ENCODE results near the gene DHRS13.
"Not testable (repeated sequence)": the region's sequence is repeated elsewhere in the genome, so short reads cannot be mapped to it uniquely, and the experiment has no call there.

DHRS13 gene

DNA sequence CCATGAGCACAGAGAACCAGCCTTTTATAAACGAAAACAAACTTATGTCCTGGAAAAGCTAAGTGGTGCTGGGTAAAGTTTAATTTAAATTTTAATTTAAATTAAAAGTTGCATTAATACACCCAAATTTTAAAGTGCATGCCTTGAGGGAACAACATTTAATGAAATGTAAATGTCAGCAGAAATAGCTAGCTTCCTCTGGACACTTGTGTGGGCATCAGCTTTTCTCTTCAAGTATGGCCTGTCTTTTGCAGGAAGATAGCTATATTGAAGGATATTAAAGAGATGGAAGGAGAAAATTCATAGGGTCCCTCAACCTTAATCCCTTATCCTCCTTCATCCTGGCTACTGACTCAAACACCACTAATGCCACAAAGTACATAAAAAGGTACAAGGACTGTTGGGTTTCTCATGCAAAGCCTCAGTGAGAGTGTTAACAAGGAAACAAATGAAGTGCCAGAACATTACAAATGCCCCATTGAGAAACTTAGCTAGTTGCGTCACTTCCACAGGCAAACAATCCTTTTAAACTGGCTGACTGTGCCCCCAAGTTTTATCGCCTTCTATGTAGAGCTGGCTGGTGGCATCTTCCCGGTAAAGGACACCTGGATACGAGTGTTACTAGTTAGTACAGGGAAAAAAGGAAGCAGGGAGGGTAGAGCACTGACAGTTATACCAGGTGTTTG is 34.3 kb upstream of the DHRS13 start:
- H3K9me3 ChIP-seq (ENCODE audit: insufficient read depth, low read length, severe bottlenecking): no peaks in the 10 kb centered on the region
- H3K4me3 ChIP-seq (ENCODE audit: low read depth in 1 of 2, low read length in 2 of 2): no peak overlapping the region
- H3K79me2 ChIP-seq (ENCODE audit: insufficient read depth, low read length): peaks cover 100% of the 10 kb centered on the region
- peaks cover 59% of the 10 kb centered on the region for H3K36me3 ChIP-seq (ENCODE audit: insufficient read depth, low read length)
- TF ChIP-seq, protein P1, sequence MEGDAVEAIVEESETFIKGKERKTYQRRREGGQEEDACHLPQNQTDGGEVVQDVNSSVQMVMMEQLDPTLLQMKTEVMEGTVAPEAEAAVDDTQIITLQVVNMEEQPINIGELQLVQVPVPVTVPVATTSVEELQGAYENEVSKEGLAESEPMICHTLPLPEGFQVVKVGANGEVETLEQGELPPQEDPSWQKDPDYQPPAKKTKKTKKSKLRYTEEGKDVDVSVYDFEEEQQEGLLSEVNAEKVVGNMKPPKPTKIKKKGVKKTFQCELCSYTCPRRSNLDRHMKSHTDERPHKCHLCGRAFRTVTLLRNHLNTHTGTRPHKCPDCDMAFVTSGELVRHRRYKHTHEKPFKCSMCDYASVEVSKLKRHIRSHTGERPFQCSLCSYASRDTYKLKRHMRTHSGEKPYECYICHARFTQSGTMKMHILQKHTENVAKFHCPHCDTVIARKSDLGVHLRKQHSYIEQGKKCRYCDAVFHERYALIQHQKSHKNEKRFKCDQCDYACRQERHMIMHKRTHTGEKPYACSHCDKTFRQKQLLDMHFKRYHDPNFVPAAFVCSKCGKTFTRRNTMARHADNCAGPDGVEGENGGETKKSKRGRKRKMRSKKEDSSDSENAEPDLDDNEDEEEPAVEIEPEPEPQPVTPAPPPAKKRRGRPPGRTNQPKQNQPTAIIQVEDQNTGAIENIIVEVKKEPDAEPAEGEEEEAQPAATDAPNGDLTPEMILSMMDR (IDR thresholded peaks at IDR 0.05; ENCODE audit: borderline replicate concordance, extremely low read depth, low read length, poor library complexity, severe bottlenecking): no peak
- no peak for TF ChIP-seq EZH2 (IDR thresholded peaks at IDR 0.05; ENCODE audit: borderline replicate concordance, low read depth, low read length, severe bottlenecking)
- peaks cover 87% of the 10 kb centered on the region for H4K20me1 ChIP-seq (ENCODE audit: insufficient read depth, low read length)
- no peak overlapping the region for H3K4me2 ChIP-seq (ENCODE audit: insufficient read depth, low read length)
- no peak overlapping the region for H3K9ac ChIP-seq (ENCODE audit: low read depth, low read length)
- ATAC-seq (ENCODE audit: insufficient read depth, low read depth) (no peak), DNase-seq (no peak)
- no peak overlapping the region for H2AFZ ChIP-seq (ENCODE audit: low read depth, low read length)
- no peaks in the 10 kb centered on the region for H3K4me1 ChIP-seq (ENCODE audit: insufficient read depth, low read length)
- H3K27me3 ChIP-seq (ENCODE audit: insufficient read depth, low read length, poor library complexity): no peaks in the 10 kb centered on the region
- H3K27ac ChIP-seq (ENCODE audit: low read length): no peak overlapping the region

DNA sequence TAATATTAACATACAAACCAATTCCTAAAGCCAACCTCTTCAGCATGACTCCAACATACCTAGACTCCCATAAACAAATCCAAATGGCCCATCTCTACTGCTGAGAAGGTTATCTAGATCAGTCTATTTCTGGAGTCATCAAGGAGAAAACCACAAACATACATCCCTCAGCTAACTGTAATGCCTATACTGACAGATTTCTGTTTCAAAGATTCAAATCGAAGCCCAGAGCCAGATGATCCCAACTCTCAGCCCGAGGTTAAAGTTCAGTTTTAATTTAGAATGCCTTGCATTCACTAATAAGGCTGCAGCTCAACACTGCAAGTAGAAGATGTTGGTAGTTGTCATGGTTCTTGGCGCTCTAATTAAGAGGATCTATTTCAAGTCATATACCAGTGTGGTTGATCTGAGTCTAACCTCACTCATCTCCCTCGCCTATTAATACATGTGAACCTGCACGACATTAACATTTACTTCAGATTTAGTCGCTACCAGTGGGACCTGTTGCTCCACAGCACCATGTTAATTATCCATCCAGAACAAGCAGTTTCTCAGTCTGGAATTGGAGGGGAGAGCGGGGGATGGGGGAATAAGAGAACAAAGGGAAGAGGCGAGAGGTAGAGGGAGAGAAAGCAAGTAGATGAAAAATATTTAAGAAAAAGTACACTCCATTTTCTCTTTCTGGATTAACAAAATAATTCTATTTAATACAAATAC is 33.0 kb upstream of the DHRS13 start:
- no peak for TF ChIP-seq EZH2 (IDR thresholded peaks at IDR 0.05; ENCODE audit: borderline replicate concordance, low read depth, low read length, severe bottlenecking)
- TF ChIP-seq, protein P1 (IDR thresholded peaks at IDR 0.05; ENCODE audit: borderline replicate concordance, extremely low read depth, low read length, poor library complexity, severe bottlenecking): no peak
- no peak for DNase-seq
- Histone ChIP-seq H3K9ac (ENCODE audit: low read depth, low read length) (no peak overlapping the region), H2AFZ (ENCODE audit: low read depth, low read length) (no peak overlapping the region), H3K27ac (ENCODE audit: low read length) (no peak overlapping the region), H3K27me3 (ENCODE audit: insufficient read depth, low read length, poor library complexity) (no peaks in the 10 kb centered on the region), H3K9me3 (ENCODE audit: insufficient read depth, low read length, severe bottlenecking) (no peaks in the 10 kb centered on the region), H3K4me2 (ENCODE audit: insufficient read depth, low read length) (no peak overlapping the region), H3K79me2 (ENCODE audit: insufficient read depth, low read length) (peaks cover 100% of the 10 kb centered on the region), H4K20me1 (ENCODE audit: insufficient read depth, low read length) (peaks cover 80% of the 10 kb centered on the region), H3K4me1 (ENCODE audit: insufficient read depth, low read length) (no peaks in the 10 kb centered on the region), H3K4me3 (ENCODE audit: low read depth in 1 of 2, low read length in 2 of 2) (no peak overlapping the region), H3K36me3 (ENCODE audit: insufficient read depth, low read length) (peaks cover 48% of the 10 kb centered on the region)
- ATAC-seq (ENCODE audit: insufficient read depth, low read depth): no peak

DNA sequence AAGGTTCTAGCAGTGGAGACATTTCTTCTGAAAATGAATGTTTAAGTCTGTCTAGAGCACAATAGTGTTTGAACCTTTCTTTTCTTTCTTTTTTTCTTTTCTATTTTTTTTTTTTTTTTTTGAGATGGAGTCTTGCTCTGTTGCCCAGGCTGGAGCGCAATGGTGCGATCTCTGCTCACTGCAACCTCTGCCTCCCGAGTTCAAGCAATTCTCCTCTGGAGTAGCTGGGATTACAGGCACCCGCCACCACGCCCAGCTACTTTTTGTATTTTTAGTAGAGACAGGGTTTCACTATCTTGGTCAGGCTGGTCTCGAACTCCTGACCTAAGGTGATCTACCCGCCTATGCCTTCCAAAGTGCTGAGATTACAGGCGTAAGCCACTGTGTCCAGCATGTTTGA is 31.6 kb upstream of the DHRS13 start:
- not testable (repeated sequence) for H3K9ac ChIP-seq (ENCODE audit: low read depth, low read length); H3K4me2 ChIP-seq (ENCODE audit: insufficient read depth, low read length); ATAC-seq (ENCODE audit: insufficient read depth, low read depth); H3K4me3 ChIP-seq (ENCODE audit: low read depth in 1 of 2, low read length in 2 of 2); H3K27ac ChIP-seq (ENCODE audit: low read length); H2AFZ ChIP-seq (ENCODE audit: low read depth, low read length); H3K27me3 ChIP-seq (ENCODE audit: insufficient read depth, low read length, poor library complexity); H3K4me1 ChIP-seq (ENCODE audit: insufficient read depth, low read length); DNase-seq; H3K9me3 ChIP-seq (ENCODE audit: insufficient read depth, low read length, severe bottlenecking)
- H3K36me3 ChIP-seq (ENCODE audit: insufficient read depth, low read length): peaks cover 41% of the 10 kb centered on the region
- H3K79me2 ChIP-seq (ENCODE audit: insufficient read depth, low read length): peaks cover 100% of the 10 kb centered on the region
- H4K20me1 ChIP-seq (ENCODE audit: insufficient read depth, low read length): peaks cover 81% of the 10 kb centered on the region

DNA sequence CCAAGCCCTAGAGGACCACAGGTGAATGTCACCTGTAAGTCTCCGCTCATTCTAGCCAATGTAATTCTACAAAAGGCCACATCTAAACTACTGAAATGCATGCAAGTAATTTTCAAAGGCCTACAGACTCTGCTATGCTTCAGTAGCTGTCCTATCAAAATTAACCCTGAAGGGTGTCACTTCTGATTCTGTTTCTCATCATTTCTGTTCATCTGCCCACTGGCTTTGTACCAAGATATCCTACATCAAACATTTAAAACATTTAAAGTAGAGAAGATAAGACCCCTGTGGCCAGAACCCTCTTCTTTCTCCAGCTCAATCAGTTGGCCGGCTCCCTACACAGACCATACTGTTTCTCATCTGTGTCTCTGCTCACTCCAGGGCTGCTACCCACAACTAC is 26.9 kb upstream of the DHRS13 start:
- peaks cover 79% of the 10 kb centered on the region for H4K20me1 ChIP-seq (ENCODE audit: insufficient read depth, low read length)
- H3K9me3 ChIP-seq (ENCODE audit: insufficient read depth, low read length, severe bottlenecking): no peaks in the 10 kb centered on the region
- no peak for TF ChIP-seq EZH2 (IDR thresholded peaks at IDR 0.05; ENCODE audit: borderline replicate concordance, low read depth, low read length, severe bottlenecking)
- TF ChIP-seq, protein P1 (IDR thresholded peaks at IDR 0.05; ENCODE audit: borderline replicate concordance, extremely low read depth, low read length, poor library complexity, severe bottlenecking): no peak
- ATAC-seq (ENCODE audit: insufficient read depth, low read depth): no peak
- no peak overlapping the region for H3K4me2 ChIP-seq (ENCODE audit: insufficient read depth, low read length)
- peaks cover 42% of the 10 kb centered on the region for H3K36me3 ChIP-seq (ENCODE audit: insufficient read depth, low read length)
- no peak for DNase-seq
- H3K4me1 ChIP-seq (ENCODE audit: insufficient read depth, low read length): peaks cover 27% of the 10 kb centered on the region
- H3K79me2 ChIP-seq (ENCODE audit: insufficient read depth, low read length): peaks cover 99% of the 10 kb centered on the region
- H2AFZ ChIP-seq (ENCODE audit: low read depth, low read length): no peak overlapping the region
- H3K9ac ChIP-seq (ENCODE audit: low read depth, low read length): no peak overlapping the region
- no peaks in the 10 kb centered on the region for H3K27me3 ChIP-seq (ENCODE audit: insufficient read depth, low read length, poor library complexity)
- no peak overlapping the region for H3K4me3 ChIP-seq (ENCODE audit: low read depth in 1 of 2, low read length in 2 of 2)
- H3K27ac ChIP-seq (ENCODE audit: low read length): no peak overlapping the region

Measured in DND-41 (cell line).